ENCODE measurements around the gene GHRH.

GHRH gene

GRCh38 chr20:37290158-37290810 lies 28.7 kb upstream of the GHRH start:
- DNase-seq = no peak

DNA sequence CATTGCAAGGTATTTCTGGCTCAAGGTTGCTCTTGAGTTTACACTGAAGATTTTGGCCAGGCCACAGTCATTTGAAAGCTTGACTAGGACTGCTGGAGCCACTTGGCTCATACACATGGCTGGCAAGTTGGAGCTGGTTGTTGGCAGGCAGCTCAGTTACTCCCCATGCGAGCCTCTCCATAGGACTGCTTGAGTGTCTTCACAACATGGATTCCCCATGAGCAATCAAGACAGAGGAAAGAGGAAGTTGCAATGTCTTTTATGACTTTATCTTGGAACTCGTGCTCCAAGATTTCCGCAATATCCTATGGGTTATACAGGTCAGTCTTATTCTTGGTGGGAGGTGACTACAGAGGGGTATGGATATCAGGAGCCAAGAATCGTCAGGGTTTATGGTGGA lies 26.5 kb upstream of the GHRH start:
- no peak for DNase-seq

- no peak for DNase-seq
Observed at GRCh38 chr20:37285664-37286374, 24.2 kb upstream of the GHRH start.

- DNase-seq = no peak
Observed at GRCh38 chr20:37284691-37285161, 23.1 kb upstream of the GHRH start.

DNA sequence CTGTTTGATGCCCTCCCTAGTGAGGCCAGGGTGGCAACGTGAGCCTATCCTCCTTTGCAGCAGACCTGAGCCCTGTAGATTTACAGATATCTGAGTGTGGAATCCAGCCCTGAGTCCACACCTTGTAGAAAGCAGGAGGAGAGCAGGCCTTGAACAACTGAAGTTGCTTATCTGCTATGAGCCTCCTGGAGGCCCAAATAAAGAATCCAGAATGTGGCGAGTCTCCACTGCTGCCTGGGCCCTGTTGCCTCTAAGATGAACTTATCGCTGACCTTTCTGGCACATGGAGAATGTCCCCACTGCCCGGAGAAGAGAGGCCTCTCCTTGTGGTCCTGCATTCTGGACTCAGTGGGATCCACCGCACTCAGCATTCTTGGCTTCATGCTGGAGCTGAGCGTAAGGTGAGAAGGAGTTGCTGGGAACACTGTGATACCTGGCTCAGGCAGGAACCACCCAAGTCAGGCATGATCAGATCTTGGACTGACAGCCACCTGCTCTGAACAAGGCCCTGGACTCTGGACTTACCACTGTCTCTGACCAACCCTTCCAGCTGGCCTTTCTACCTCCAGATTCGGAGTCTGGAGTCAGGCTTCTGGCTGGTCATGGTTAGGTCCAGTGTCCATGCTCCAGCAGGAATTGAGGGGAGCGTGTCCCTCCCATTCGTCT lies 22.0 kb upstream of the GHRH start:
- no peak for DNase-seq

DNA sequence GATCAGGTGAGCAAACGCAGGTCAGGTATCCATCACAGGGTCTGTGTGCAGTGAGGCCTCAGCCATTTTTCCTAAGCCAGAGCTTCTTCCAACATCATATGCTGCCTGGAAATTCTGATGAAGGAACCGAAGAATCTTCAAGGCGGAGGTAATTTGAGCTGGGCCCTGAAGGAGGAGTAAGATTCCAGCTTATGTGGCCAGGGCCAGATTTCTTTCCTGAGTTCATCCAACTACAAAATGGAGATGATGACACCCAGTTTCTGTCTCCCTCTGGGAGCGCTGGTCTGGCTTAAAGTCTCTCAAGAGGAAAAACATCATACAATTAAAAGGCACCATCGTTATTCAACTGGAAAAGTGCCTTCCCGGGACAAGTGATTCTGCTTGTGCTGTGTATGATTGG lies 20.9 kb upstream of the GHRH start:
- DNase-seq = no peak

DNA sequence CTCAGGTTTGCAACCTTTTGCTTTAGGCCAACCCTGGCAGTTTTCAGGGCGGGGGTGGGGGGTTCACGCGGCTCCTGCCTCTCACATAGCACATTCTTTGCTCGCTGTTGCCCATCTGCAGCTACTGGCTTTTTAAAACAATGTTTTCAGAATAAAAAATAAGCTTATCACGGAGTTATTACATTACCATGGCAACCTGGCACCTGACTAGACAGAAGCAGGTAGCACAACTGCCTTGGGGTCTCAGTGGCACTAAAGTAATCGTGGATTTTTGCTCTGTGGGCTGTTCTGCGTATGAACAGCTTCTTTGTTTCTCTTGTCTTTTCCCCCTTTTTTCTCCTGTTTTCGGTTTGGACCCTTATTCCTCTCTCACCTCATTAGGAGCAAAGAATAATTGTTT lies 18.8 kb upstream of the GHRH start:
- DNase-seq = no peak

DNA sequence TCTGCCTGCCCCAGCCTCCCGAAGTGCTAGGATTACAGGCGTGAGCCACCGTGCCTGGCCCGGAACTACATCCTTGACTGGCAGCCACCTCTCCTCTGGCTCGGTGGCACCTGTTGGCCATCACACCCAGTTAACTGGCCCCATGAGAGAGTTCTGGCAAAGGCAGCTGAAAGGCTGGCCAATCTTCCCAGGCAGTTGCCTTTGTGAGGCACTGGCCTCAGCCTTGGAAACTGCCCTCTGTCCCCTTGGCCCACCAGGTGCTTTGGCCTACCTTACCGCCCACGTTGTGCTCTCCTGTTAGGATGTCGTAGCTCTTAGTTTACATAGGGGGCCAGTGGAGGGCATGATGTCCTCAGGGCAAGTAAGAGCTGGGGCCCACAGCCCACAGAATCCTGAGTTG lies 18.2 kb upstream of the GHRH start:
- DNase-seq = no peak

- DNase-seq = no peak
Observed at GRCh38 chr20:37278966-37279590, 17.5 kb upstream of the GHRH start.

GRCh38 chr20:37277253-37277593 lies 15.6 kb upstream of the GHRH start:
- no peak for DNase-seq

DNA sequence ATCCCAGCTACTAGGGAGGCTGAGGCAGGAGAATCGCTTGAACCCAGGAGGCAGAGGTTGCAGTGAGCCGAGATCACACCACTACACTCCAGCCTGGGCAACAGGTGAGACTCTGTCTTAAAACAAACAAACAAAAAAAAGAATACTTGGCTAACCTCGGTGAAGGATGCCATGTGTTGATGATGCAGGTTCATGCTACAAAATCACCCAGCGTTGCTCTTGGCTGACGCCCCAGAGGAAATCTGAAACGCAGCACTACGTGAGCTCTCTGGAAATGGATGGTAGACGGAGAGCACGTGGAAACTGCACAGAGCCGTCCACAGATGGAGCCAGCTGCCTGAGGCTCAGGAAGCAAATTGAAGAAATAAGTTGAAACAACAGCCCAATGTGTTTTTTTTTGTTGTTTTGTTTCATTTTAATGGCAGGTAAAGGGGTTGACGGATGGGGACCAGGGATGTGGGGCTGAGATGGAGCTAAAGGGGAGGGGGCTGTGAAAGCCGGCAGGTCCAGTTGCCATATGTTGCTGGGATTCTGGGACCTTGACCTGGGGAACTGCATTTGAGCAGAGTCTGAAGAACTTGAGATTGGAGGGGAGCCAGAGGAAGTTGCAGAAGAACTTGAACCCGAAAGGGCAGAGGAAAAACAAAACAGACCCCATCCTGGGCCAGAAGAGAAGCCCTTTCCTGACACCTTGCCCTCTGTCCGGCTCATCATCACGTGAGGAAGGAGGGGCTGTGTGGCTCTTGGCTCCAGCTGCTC lies 15.1 kb upstream of the GHRH start:
- no peak for DNase-seq

GRCh38 chr20:37274851-37275524 lies 13.4 kb upstream of the GHRH start:
- no peak for DNase-seq

DNA sequence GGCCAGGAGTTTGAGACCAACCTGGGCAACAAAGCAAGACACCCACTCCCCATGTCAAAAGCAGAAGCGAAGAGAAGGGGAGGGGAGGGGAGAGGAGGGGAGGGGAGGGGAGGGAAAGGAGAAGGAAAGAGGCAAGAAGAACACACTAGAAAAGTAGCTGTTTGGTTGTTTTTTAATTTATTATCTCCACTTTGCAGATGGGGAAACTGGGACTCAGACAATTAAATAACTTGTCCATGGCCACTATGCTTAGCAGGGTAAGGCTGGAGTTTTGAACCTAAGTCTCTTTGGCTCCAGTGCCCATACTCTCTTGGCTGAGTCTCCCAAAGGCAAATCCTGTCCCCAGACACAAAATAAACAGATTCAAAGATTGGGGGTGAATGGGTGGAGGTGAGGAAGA lies 12.4 kb upstream of the GHRH start:
- DNase-seq = no peak

- no peak for DNase-seq
Observed at GRCh38 chr20:37271421-37271768, 9.8 kb upstream of the GHRH start.

DNA sequence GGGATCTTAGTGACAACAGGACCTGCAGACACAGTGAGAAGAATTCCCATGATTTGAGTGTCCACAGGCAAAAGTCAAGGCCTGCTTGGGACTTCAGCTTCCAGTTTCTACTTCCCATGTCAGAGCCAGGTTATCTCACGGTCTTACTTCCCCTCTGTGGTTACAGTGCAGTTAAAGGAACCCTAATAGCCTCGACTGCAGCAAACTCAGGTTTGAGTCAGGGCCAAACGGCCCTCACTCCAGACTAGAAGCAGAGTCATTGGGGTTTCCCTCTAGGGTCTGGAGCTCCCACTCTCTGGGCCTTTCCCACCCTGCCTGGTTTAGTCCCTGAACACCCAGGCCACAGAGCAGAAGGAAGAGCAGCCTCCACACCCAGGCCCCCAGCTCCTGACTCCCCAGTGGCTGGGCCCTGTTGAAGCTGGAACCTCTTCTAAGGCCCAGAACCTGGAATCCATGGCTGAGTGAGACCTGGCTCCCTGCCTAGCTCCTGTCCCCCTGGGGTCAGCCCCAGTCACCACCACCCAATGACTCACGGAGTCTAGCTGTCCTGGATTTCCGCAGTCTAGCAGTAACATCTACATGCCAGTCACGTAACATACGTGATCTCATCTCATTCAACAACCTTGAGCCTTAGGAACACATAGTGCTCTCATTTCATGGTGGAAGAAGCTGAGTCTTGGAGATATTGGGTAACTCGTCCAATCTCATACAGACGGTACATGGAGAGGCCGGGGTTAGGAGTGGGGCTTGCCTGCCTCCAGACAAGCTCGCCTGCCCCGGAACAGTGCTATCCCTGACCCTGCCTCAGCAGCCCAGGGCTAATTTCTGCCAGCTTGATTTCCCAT lies 9.2 kb upstream of the GHRH start:
- no peak for DNase-seq

GRCh38 chr20:37267667-37268313 lies 6.2 kb upstream of the GHRH start:
- DNase-seq = no peak

DNA sequence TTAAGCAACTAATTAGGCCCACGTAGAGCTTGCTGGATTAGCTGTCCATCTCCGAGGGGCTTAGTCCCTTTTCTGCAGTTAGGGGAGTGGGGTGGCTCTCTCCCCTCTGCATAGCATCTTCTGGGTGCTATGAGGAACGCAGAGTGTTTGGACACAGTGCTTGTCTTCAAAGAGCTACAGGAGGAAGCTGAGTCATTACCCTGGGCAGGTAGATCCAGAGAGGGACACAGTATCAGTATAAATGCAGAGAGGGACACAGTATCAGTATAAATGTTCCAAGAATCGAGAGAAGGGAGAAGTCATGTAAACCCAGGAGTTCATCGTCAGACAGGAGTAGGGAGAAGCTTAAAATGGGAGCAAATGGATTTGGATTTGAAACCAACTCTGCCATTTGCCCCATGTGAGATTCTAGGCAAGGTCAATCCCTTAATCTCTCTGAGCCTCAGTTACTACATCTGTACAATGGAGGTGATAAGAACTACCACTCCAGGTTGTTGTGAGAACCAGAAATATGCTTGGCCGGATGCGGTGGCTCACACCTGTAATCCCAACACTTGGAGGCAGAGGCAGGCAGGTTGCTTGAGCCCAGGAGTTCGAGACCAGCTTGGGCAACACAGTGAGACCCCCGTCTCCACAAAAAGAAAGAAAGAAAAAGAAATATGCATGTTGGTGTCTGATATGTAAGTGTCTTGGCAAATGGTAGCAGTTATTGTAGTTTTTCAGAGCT lies 5.5 kb upstream of the GHRH start:
- no peak for DNase-seq

DNA sequence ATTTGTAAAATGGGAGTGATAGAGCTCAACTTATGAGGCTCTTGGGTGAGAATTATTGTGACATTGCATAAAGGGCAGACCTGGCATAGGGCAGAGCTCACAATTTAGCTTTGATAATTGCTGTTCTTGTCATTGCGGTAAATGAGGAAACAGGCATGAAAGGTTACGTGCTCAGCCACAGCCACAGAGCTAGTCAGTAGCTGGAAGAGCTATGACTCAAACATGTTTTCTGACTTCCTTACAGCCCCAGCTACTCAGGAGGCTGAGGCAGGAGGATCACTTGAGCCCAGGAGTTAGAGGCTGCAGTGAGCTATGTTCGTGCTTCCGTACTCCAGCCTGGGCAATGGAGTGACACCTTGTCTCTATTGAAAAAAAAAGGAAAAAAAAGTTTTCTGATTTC lies 3.5 kb upstream of the GHRH start:
- no peak for DNase-seq

DNA sequence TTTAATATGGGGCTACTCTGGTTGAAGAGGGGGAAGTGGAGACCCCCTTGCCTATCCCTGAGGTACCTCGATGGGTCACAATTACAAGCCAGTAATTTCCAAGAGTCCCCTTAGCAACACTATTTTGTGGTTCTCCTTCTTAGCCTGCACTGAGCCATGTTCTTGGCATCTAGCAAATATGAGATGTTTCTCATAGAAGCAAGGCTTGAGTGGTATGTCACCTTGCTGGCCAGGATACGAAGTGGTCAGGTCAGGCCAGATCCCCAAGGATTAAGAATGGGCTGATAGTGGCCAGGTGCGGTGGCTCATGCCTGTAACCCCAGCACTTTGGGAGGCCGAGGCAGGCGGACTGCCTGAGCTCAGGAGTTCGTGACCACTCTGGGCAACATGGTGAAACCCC lies 2.1 kb upstream of the GHRH start:
- DNase-seq = no peak

GRCh38 chr20:37262505-37262904 lies 891 bp upstream of the GHRH start:
- DNase-seq = no peak
